GM20431 (cell line): ENCODE data around the gene EYS.

Experiments used
- in situ Hi-C: fragments of 300-500 bp; cut with MseI, MboI; formaldehyde crosslinking; loops from one replicate; pipeline ENCODE4 v1.15.0; 2020; ENCODE audit warnings: low sequenced_read_pairs; ENCODE audit not compliant: unreplicated experiment

The EYS gene

DNA sequence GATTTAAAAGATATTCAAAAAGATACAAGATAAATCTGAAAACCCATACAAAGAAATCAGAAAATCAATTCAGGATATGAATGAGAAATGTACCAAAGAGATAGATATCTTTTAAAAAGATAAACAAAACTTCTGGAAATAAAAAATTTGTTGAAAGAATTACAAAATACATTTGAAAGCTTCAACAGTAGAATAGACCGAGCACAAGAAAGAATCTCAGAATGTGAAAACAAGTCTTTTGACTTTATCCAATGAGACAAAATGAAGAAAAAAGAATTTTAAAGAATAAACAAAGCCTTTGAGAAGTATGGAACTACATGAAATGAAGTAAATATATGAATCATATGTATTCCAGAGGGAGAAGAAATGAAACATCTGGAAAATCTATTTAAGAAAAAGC lies 1011.0 kb downstream of the EYS start:
- in situ Hi-C loops = no loop called here

DNA sequence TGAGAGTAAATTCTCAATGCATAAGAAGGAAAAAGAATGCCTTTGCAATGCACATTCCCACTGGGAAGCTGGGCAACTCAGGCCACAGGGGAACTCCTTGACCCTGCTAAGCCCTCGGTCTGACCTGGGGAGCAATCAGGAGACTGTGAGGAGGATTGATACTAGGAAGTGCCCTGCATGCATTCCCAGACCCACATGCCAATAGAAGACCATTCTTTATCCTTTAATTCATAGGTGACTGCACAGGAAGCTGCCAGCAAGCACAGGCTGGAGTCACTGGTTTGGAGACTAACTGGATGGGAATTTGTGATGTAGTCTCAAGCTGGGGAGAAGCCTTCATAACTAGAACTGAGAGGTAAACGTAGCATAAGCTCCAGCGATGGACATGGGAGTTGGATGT lies 1012.7 kb downstream of the EYS start:
- in situ Hi-C loops = no loop called here

DNA sequence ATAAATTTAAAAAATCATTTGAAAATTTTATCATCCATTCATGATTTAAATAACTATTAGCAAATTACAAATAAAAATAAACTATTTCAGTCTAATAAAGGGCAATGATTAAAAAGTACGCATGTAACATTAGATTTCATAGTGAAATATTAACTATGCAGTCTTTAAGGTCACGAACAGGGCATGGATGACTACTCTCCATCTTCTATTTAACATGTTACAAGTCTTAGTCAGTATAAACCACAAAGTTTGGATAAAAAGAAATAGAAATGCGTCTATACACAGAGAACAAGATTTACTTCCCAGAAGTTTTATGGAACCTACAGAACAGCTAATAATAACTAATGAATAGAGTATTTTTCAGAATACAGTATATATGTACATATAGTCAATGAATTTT lies 1016.0 kb downstream of the EYS start:
- in situ Hi-C loops = no loop called here

DNA sequence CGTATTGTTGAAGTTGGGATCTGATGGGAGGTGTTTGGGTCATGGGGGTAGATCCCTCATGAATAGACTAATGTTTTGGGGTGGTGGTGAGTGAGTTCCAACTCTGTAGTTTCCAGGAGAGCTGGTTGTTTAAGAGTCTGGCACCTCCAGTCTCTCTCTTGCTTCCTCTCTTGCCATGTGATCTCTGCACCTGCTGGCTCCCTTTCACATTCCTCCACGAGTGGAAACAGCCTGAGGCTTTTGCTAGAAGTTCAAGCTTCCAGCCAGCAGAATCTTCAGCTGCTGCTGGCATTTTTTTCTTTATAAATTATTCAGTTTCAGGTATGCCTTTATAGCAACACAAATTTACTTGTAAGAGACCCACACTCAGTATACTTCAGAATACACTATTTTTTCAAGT lies 1021.6 kb downstream of the EYS start:
- in situ Hi-C loops = no loop called here

DNA sequence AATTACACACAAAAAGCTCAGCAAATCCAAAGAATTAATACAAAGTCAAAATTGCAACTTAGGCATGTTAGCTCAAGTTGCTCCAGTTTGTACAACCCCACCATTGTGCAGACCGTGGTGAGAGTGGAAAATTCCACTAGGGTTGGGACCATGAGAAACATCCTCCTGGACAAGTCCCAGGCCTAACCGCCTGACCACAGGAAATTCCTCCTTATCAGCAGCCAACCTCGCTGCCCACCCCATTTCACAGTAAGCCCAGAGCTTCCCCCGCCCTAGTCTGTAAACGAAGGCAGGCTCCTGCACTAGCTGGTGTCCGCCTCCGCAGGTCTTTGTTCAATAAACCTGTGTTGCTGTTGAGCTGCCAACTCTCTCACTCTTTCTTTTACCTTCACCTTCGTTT lies 1023.3 kb downstream of the EYS start:
- in situ Hi-C loops = no loop called here

DNA sequence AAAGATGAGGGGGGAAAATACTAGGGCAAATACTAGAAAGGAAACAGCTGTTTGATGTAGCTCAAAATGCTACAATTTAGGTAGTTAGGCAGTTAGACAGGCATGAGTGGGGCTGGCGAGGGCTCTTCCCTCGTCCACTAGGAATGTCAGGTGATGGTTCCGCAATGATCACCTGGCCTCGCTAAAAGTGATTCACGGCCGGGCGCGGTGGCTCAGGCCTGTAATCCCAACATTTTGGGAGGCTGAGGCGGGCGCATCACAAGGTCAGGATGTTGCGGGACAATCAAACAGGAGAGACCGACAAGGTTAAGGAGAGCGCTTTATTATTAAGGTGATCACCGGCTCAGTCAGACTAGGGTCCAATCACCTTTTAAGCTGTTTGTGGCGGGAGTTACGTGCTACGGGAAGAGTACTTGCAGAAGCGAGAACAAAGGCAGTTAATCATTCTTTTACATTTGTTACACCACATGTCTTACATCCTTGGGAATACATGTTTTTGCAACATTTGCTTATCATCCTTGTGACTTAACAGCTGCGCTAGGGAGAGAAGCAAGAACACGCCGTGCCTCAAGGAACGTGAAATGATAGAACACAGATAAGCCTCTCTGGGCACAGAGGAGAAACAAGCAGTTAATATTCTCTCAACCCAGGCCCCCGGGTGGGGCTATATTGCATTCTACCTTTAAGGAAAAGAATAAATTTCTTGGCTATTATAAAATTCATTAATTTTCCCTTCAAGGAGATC lies 1025.4 kb downstream of the EYS start:
- in situ Hi-C loops = no loop called here

DNA sequence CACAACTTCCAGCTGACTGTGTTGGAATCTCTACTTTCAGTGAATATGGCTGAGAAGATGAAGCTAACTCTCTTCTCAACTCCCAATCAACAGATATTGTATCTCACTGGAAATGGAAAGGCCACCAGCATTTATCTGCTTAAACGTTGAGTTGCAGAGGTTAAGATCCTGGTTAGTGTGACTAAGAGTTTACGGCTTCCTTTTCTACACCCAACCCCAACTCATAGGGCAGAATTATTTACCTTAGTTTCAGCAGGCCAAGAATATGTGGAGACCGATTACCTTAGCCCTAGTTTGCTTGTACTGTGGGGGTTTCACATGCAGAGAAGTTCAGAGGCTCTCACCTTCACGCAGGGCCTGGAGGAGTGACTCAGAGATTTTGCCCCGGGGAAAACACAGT lies 1026.6 kb downstream of the EYS start:
- in situ Hi-C loops = no loop called here

DNA sequence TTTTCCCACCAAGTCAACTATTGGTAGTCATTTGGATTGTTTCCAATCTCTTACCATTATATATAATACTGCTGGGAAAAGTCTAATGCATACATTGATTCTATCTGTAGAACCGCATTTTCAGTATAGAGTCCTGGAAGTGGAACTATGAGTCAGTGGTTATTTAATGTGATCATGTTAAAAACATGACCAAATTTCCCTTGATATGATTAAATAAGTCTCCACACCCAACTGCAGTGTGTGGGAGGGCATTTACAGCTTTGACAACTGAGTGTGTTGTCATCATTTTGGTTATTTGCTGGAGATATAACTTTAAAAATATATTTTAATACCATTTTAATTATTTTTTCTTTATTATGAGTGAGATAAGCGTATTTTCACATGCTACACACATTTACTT lies 1027.6 kb downstream of the EYS start:
- in situ Hi-C loops = no loop called here

DNA sequence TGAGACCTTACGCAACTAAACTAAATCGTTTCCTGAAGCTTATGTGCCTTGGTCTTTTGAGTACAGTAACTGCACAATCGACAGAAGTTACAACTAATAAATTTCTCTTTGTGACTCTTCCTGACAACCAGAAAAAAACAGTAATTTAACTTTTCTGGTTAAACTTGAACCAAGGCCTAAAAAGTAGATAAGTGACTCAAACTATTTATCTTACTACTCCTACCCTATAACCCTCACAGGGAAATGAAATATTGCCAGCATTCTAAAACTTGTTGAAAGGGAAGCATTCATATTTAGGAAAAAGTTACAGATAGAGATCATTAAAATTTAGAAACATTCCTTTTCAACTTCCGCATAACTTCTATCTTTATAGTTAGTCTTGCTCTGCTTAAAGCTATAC lies 1034.4 kb downstream of the EYS start:
- in situ Hi-C loops = no loop called here

DNA sequence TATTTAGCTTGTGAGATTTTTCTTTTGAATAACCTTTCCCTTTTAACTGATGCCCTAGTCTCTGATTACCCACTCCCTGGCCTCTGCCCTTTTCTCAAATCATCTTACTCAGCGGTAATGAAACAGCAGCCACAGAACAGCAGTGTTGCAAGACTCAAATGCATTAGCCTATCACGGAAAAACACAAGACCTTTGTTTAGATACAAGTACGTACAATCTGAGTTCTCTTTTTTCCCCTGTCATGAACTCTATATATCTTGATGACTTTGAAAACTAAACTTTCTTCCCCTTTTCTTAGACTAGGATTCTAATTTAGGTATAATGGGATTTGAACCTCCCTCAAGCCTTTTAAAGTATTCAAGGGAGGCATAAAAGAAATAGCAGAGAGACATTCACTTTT lies 1034.9 kb downstream of the EYS start:
- in situ Hi-C loops = no loop called here

DNA sequence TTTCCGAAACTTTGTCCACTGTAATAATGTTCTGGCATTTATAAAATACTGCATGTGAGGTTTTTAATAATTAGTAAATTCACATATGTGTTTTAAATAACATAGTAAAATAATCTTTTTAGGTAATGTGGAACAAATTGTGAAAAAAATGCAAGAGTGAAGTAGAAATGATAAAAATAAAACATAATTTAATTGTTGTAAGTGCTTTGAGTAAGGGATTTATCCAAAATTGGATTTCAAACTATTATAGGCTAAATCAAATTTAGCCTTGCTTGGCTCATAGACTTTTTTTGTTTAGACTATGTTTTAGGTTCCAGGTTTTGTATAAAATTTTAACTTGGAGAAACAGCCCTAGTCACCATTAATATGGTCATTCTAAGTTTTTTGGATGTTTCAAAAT lies 1041.9 kb downstream of the EYS start:
- in situ Hi-C loops = no loop called here

DNA sequence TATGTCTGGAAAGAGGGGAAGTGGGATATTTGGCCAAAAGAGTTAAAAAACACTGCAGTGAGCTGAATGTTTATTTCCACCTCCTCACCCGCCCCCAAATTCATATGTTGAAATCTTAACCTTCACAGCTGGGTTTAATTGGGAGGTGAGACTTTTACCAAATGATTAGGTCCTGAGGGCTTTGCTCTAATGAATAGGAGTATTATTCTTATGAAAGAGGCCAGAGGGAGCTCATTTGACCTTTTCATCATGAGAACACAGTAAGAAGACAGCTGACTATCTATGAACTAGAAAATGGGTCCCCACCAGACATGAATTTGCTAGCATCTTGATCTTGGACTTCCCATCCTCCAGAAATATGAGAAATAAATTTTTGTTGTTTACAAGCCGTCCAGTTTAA lies 1042.5 kb downstream of the EYS start:
- in situ Hi-C loops = no loop called here

DNA sequence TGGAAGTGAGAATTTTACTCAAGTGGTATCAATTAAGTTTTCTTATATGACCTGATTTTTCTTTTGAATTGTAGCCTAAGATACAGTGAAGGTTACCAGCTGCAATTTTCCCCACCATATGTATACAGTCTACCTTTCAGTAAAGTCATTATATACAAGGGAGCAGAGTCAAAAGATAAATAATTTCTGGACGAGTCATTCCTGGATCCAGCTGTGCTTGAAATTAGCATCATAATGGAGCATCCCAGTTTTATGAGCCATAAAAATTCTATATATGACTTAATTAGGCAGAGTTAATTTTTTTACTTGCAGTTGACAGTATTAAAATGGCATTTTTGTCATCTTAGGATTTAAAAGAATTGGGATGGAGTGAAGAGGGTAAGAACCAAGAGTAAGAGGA lies 1063.0 kb downstream of the EYS start:
- in situ Hi-C loops = no loop called here

DNA sequence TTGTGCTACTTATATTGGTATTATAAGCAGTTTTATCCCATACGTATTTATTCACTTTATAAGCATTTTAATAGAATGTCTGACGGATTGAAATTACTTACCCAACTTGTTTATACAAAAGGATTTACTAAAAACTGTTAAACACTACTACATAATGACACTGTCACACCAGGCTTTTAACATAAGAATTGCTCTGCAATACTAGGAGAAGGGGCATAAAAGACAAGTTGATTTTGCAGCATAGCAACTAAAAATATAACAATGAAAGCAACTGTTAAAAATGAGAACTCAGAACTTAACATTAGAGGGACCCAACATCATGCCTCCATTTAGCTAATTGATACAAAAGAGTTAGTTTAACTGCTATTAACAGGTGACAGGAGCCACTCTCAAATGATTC lies 1076.1 kb downstream of the EYS start:
- in situ Hi-C loops = no loop called here

DNA sequence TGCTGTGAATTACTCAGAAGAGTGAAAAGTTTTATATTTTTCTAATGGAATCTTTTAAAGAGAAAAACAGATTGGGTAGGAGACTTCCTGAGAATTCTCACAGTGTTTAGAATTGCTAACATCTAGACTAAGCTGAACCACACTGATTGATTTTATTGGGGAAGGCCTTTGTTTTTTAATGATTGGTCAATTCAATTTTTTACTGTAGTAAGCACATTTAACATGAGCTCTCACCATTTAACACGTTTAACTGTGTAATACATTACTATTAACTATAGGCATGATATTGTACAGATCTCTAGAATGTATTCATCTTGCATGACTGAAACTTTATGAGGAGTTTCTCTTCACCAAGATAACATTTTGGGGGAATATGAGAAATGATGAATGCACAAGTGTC lies 1084.1 kb downstream of the EYS start:
- in situ Hi-C loops = no loop called here

DNA sequence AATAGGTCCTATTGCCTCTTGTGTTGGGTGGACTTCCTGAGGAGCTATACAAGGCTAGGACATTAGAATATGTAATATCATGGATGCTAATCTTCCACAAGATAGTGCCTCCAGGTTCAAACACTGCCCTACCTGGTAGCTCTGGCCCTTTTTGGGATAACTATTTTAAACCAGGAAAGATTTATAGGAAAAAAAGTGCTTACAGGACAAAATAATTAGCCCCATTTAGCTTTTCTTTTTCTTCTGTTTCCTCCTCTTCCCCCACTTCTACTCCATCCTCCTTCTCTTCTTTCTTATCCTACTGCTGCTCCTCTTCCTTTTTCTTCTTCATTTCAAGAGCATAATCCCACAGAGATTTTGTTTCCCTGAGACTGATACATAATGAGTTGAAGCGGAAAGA lies 1104.0 kb downstream of the EYS start:
- in situ Hi-C loops = no loop called here

DNA sequence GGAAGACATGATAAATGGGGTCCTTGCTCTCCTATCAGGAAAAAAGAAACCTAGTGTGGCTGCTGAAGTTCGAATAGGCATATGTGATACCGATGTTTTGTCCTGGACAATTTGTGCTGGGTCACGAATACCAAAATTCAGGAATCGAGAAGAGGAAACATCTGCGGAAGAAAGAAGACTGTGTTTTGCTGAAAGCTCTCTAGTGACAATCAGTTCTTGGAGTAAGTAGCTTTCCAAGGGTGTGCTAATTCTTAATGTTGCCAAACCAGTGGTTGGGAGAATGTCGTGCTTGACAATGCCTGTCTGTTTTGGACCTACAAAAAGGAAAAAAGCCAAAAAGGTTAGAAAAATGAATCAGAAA lies 1115.4 kb downstream of the EYS start:
- in situ Hi-C loops = no loop called here

DNA sequence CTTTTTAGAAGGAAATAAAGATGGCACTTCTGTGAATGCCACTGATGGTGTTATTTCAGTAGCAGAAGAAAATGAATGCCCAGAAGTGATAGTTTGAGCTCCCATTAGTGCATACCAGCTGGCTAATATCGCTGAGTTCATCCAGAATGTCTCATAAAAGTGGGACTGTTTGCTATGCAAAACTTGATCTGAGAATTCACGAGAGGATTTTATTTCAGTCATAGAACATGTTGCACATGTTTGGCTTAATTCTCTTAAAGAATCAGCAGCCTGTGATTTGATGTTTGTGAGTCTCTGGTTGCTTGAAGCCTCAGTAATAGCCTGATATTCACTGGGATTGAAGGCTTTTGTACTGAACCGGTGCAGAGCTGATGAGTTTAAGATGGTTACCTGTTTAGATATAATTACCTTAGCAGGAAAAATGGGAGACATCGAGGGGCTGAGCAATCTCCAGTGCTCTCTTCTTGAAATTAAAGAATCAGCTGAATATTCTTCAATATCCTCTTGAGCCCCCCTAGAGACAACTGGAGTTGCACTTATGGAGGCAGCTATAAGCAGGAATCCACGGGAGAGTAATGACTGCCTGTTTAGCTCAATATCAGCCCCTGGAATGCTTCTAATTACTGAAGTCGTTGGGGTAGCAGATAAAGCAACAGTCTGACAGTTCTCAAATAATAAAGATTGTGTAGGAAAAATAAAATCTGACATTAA lies 1115.9 kb downstream of the EYS start:
- in situ Hi-C loops = no loop called here

DNA sequence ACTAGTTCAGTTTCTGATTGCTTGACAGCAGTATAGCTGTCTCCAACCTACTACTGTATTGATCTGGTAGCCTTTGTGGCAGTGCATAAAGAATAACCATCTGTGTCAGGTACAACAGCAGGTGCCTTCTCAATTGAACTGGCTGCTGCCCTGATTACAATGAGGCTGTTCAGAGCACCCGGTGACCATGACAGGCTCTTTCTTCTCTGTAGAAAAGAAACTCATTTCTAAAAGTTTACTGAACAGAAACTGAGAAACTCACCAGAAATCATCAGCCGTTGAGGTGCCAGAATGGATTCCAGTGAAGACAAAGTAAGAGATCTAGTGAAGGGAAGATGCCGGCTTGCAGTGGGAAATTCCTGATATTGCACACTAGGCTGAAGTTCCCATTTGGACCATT lies 1117.1 kb downstream of the EYS start:
- in situ Hi-C loops = no loop called here

DNA sequence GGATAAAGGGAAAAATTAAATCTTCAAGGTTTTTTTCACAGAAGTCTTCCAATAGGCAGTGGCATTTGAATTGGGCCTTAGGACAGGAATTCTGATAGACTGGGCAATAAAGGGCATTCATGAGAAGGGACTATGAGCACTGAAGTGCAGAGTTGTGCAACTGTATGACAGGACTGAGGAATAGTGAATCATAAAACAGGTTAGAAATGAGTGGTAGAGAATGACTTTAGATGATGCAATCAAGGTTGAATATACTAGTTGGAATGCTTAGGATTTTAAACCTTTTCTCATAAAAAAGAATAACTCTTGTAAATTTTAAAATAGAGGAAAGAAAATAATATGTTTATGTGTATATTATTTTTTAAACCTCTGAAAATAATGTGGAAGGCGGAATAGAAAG lies 1126.7 kb downstream of the EYS start:
- in situ Hi-C loops = no loop called here

DNA sequence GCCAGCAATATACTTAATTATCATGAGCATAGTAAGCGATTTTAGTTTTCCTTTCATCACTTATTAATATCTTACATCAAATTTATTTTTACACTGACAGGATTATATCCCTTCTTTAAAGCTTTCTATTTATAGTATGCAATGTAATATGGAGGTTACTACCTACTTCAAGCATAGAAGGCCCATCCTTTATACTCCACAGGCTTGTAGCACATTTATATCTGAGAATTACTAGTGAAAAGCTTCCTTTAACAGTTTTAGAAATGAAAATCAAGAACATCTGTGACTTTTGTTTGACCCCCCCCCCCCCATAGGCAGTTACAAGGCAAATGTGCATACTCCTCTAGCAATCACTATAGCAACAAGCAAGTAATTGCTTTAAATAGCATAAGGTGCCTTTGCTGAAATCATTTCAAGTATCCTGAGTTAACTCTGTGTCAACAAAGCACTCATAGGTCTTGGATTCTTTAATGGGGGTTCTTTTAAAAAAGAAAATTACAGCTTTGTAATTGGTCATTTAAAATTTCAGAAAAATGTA lies 1153.7 kb downstream of the EYS start:
- in situ Hi-C loops = no loop called here
